Measurements from ENCODE around the gene ATXN7L2. TPM values are rescaled to one million over a fixed set of nuclear protein-coding genes. Genes with fewer than 3 reads are reported as not detected.

ATXN7L2 gene
- total and polyA plus RNA-seq, 3 donors from 2014 or later = 28.7 to 55.2 (median 40.9) TPM

DNA sequence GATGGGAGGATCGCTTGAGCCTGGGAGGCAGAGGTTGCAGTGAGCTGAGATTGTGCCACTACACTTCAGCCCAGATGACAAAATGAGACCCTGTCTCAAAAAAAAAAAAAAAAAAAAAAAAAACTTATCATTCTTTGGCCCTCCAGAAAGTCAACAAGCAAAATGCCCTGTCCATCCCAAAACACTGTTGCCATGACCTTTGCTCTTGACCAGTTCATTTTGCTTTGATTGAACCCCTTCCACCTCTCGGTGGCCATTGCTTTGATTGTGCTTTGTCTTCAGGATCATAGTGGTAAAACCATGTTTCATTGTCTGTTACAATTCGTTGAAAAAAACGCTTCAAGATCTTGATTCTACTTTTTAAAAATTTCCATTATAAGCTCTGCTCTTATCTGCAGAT is 25.9 kb upstream of the ATXN7L2 start:
- no peak for DNase-seq
- Histone ChIP-seq H3K4me1 (no peaks in the 10 kb centered on the region), H3K27ac (no peak overlapping the region), H3K4me3 (no peak overlapping the region), H3K27me3 (no peaks in the 10 kb centered on the region), H3K9me3 (no peaks in the 10 kb centered on the region), H3K36me3 (ENCODE audit: low read depth, missing control alignments) (no peaks in the 10 kb centered on the region)
- 65 to 78% methylated on average over 4 of the region's 4 CpGs for WGBS, 2 donors
- intact Hi-C loops (cut with DNase I; ENCODE audit: low total_unique reads) = no loop called here
- TF ChIP-seq POLR2A (IDR thresholded peaks at IDR 0.05) = no peak
- TF ChIP-seq, protein P1, sequence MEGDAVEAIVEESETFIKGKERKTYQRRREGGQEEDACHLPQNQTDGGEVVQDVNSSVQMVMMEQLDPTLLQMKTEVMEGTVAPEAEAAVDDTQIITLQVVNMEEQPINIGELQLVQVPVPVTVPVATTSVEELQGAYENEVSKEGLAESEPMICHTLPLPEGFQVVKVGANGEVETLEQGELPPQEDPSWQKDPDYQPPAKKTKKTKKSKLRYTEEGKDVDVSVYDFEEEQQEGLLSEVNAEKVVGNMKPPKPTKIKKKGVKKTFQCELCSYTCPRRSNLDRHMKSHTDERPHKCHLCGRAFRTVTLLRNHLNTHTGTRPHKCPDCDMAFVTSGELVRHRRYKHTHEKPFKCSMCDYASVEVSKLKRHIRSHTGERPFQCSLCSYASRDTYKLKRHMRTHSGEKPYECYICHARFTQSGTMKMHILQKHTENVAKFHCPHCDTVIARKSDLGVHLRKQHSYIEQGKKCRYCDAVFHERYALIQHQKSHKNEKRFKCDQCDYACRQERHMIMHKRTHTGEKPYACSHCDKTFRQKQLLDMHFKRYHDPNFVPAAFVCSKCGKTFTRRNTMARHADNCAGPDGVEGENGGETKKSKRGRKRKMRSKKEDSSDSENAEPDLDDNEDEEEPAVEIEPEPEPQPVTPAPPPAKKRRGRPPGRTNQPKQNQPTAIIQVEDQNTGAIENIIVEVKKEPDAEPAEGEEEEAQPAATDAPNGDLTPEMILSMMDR (IDR thresholded peaks at IDR 0.05) = no peak

DNA sequence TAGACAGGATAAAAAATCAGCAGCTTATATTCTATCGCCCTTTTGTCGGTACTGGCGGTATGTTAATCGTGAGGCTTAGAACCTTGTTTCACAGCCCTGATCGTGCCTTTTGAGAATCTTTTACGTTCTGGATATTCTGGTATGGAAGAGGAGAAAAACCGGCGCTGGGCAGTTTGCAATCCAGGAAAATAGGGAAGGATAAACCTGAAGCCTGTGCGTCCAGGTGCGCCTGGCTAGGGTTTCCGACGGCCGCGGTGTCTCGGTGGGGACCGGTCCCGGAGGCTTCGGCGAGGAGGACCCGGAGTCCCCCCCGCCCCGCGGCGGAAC is 17.6 kb upstream of the ATXN7L2 start:
- WGBS, 2 donors = 2 to 3% methylated on average over 24 of the region's 24 CpGs
- Histone ChIP-seq H3K27me3 (no peaks in the 10 kb centered on the region), H3K27ac (peak overlapping the region; percentile 76 to 79), H3K4me1 (peaks cover 24% of the 10 kb centered on the region), H3K4me3 (peak overlapping the region; percentile 68 to 81), H3K36me3 (ENCODE audit: low read depth, missing control alignments) (no peaks in the 10 kb centered on the region), H3K9me3 (no peaks in the 10 kb centered on the region)
- DNase-seq = no peak
- intact Hi-C loops (cut with DNase I; ENCODE audit: low total_unique reads) = no loop called here
- TF ChIP-seq POLR2A (IDR thresholded peaks at IDR 0.05) = no peak
- TF ChIP-seq, protein P1 (IDR thresholded peaks at IDR 0.05) = no peak

DNA sequence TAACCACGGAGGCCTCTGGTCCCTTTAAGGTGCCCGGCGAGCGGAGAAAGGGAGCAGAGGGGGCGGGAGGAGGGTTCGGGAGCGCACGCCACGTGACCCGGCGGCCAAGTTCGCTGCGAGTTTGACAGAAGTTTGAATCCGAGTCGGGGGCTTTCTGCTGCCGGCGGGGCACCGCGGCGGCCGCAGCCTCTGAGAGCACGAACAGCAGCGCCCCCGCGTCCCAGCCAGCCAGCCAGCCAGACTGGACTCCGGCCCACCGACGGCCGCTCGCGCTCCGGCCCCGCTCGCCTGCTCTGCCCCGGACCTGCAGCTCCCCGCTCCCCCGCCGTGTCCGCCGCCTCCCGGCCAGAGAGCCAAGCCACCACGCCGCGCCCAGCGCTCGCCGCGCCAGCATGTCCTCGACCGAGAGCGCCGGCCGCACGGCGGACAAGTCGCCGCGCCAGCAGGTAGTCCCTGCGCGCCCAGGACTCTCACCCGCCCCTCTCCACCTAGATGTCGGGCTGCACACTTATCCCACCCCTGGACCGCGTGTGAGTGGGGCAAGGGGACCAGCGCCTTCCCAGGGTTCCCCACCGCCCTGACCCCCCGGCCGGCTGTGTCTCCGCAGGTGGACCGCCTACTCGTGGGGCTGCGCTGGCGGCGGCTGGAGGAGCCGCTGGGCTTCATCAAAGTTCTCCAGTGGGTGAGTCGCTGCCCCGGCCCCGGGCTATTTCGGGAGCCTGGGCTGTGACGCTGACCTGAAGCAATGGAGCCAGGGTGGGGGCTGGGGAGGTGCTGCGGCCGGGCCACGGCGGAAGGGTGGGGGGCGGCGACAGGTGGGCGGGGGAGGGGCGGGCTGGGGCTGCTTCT is 17.0 kb upstream of the ATXN7L2 start, which contains the start of gene SYPL2:
Gene SYPL2 (plus strand): TSS at position 95 of the 849 bp plus-strand sequence. CDS start 298 bp downstream, at position 393.
- WGBS, 2 donors = 0 to 1% methylated on average over 3 to 79 of the region's 88 CpGs
- Histone ChIP-seq H3K4me3 (peak within 1 kb of the TSS; percentile 68 to 81), H3K27ac (peak within 1 kb of the TSS; percentile 76 to 79), H3K9me3 (no peaks in the 10 kb centered on the region), H3K36me3 (ENCODE audit: low read depth, missing control alignments) (no peaks in the 10 kb centered on the region), H3K27me3 (no peaks in the 10 kb centered on the region), H3K4me1 (peaks cover 24% of the 10 kb centered on the region)
- TF ChIP-seq, protein P1 (IDR thresholded peaks at IDR 0.05) = no peak
- no peak for TF ChIP-seq POLR2A (IDR thresholded peaks at IDR 0.05)
- DNase-seq = peak; percentile 91
- intact Hi-C loops (cut with DNase I; ENCODE audit: low total_unique reads) = no loop called here

DNA sequence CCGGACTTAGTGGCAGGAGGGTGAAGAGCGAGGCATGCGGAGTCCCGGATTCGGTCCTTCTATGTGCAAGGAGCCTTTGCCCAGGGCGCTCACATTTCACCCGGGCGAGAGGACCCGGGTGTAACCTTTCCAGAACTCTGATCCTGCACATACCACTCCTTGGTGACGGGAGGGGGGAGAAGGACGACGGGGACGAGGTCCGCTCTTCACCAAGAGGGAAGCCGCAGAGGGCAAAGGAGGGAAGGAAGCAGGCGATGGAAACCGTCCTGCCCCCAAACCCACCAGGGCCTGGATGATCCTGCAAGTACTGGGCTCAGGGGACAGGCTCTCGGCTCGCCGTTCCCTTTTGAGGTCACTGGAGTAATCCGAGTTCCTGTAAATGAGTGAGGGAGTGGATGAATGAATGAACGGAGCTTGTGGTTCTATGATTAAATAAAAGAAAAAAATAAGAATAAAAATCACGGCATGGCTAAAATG is 16.4 kb upstream of the ATXN7L2 start:
- Histone ChIP-seq H3K9me3 (no peaks in the 10 kb centered on the region), H3K27ac (peak overlapping the region in 1 of 2 donors; percentile 79), H3K36me3 (ENCODE audit: low read depth, missing control alignments) (no peaks in the 10 kb centered on the region), H3K4me1 (peaks cover 24% of the 10 kb centered on the region), H3K4me3 (peak overlapping the region; percentile 68 to 81), H3K27me3 (no peaks in the 10 kb centered on the region)
- peak; percentile 35 for DNase-seq
- TF ChIP-seq POLR2A (IDR thresholded peaks at IDR 0.05) = no peak
- TF ChIP-seq, protein P1 (IDR thresholded peaks at IDR 0.05) = no peak
- 13 to 15% methylated on average over 17 to 23 of the region's 23 CpGs for WGBS, 2 donors
- intact Hi-C loops (cut with DNase I; ENCODE audit: low total_unique reads) = no loop called here
